Measurements from ENCODE around the gene MERTK. TPM values are rescaled to one million over a fixed set of nuclear protein-coding genes. Genes with fewer than 3 reads are reported as not detected.

MERTK gene
- total and polyA plus RNA-seq, 2 of the 8 experiments (the other 6 are each of a cell fraction or from before 2014, with no cell fraction given) = 6.5 to 7.0 TPM

DNA sequence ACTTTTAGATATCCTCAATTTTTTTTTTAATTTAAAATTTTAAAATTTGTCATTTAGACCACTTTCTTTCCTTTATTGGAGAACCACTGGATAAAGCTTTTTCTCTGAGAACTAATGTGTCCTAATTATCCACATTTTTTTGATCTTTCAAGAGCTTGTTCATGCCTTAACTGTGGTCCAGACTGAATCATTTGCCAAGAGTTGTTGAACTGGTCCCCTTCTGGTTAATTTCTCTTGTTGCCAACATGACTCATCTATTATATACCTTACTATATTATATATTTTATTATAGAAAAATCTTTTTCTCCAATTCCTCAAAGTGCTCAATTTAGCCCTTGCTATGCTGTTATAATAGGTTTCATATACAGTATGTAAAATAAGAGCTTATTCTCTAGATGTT lies 103.5 kb downstream of the MERTK start:
- no peak overlapping the region for H2BK20ac ChIP-seq (ENCODE audit: low read length)
- H2BK12ac ChIP-seq (ENCODE audit: low read depth, low read length) = no peak overlapping the region
- no peaks in the 10 kb centered on the region for H3K79me1 ChIP-seq (ENCODE audit: low read depth, low read length)
- ChIA-PET CTCF (ENCODE audit: partially characterized antibody) (interaction anchor here (0.7 to 1.9 kb wide), 2 partner anchors 11 to 478 kb away, joined by 3 to 7 read pairs; no protein-coding TSS in a partner anchor), POLR2A (ENCODE audit: partially characterized antibody) (no interaction called here)
- H4K8ac ChIP-seq (ENCODE audit: extremely low read depth, insufficient read depth, low read length) = no peak overlapping the region
- peaks cover 0 to 3% (median 0%) of the 10 kb centered on the region in 4 experiments; a peak in 1 of 8 replicates for H3K36me3 ChIP-seq (ENCODE audit: control insufficient read depth in 2 of 4, insufficient read depth in 4 of 4, low read length in 3 of 4)
- no peak overlapping the region for H2BK5ac ChIP-seq (ENCODE audit: low read depth, low read length)
- H4K5ac ChIP-seq (ENCODE audit: insufficient read length, low read depth, low read length) = no peak overlapping the region
- no peaks in the 10 kb centered on the region for H3K79me2 ChIP-seq (ENCODE audit: control insufficient read depth in 1 of 2, insufficient read depth in 2 of 2, low read length in 2 of 2)
- no peak overlapping the region for H2AK5ac ChIP-seq (ENCODE audit: low read depth, low read length)
- H4K91ac ChIP-seq (replicated peaks; ENCODE audit: insufficient read length, low read length) = no peak overlapping the region
- no peak overlapping the region for H2AFZ ChIP-seq (ENCODE audit: low read length)
- no peak overlapping the region for H3K14ac ChIP-seq (ENCODE audit: insufficient read length)
- FAIRE-seq = no peak
- no peak overlapping the region for H3K18ac ChIP-seq (ENCODE audit: extremely low read depth, low read length)
- H3K4me3 ChIP-seq (ENCODE audit: extremely low read depth in 1 of 4, insufficient read depth in 2 of 4, low read depth in 3 of 4, low read length in 4 of 4) = no peak overlapping the region
- H3K27me3 ChIP-seq (replicated peaks in 1 of 4; ENCODE audit: control insufficient read depth in 3 of 4, extremely low read depth in 1 of 4, insufficient read depth in 3 of 4, low read length in 3 of 4) = no peaks in the 10 kb centered on the region; a peak in 1 of 7 replicates
- H3K23me2 ChIP-seq (ENCODE audit: low read depth, low read length) = no peaks in the 10 kb centered on the region
- no peaks in the 10 kb centered on the region for H3K4me1 ChIP-seq (replicated peaks in 1 of 4; ENCODE audit: control insufficient read depth in 3 of 4, insufficient read depth in 4 of 4, low read length in 3 of 4)
- H3K9ac ChIP-seq (replicated peaks in 1 of 4; ENCODE audit: extremely low read depth in 1 of 4, low read depth in 3 of 4, low read length in 3 of 4) = no peak overlapping the region
- H2BK120ac ChIP-seq (replicated peaks; ENCODE audit: low read depth, low read length) = no peak overlapping the region
- no peak overlapping the region for H2BK15ac ChIP-seq (ENCODE audit: low read length)
- H3K56ac ChIP-seq (replicated peaks; ENCODE audit: insufficient read length, low read depth, low read length) = no peak overlapping the region
- no peaks in the 10 kb centered on the region for H3K9me3 ChIP-seq (ENCODE audit: insufficient read depth in 2 of 2, low read depth in 1 of 2, low read length in 1 of 2)
- H3K23ac ChIP-seq (ENCODE audit: insufficient read length) = no peak overlapping the region
- H4K20me1 ChIP-seq (replicated peaks in 1 of 2; ENCODE audit: control insufficient read depth in 1 of 2, insufficient read depth in 2 of 2, low read length in 2 of 2) = no peaks in the 10 kb centered on the region
- no peak overlapping the region for H3K4ac ChIP-seq (replicated peaks; ENCODE audit: insufficient read length, low read depth, low read length)
- DNase-seq (ENCODE audit: low read depth in 1 of 2, low spot score in 2 of 2) = no peak
- H3K4me2 ChIP-seq (ENCODE audit: insufficient read depth in 1 of 2, low read depth in 2 of 2, low read length in 2 of 2) = no peak overlapping the region
- no peak overlapping the region for H3K27ac ChIP-seq (ENCODE audit: low read depth, low read length)
- TF ChIP-seq, protein P1, sequence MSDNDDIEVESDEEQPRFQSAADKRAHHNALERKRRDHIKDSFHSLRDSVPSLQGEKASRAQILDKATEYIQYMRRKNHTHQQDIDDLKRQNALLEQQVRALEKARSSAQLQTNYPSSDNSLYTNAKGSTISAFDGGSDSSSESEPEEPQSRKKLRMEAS (IDR thresholded peaks at IDR 0.05) = no peak
- TF ChIP-seq SP1 (IDR thresholded peaks at IDR 0.05; ENCODE audit: low read depth, low read length) = no peak
- TF ChIP-seq KDM4A (IDR thresholded peaks at IDR 0.05; ENCODE audit: low read depth, low read length, severe bottlenecking) = no peak
- no peak for TF ChIP-seq ZNF274 (IDR thresholded peaks at IDR 0.05; ENCODE audit: borderline replicate concordance, extremely low read depth, low read length)
- TF ChIP-seq ATF3 (IDR thresholded peaks at IDR 0.05; ENCODE audit: insufficient read depth, low read depth, low read length) = no peak
- no peak for TF ChIP-seq CHD2 (IDR thresholded peaks at IDR 0.05; ENCODE audit: low read length)
- no peak for TF ChIP-seq CREB1 (IDR thresholded peaks at IDR 0.05)
- TF ChIP-seq TCF12 (IDR thresholded peaks at IDR 0.05; ENCODE audit: low read depth, low read length) = no peak
- no peak for TF ChIP-seq RXRA (IDR thresholded peaks at IDR 0.05; ENCODE audit: insufficient read depth, low read depth, low read length)
- no peak for TF ChIP-seq TAF7 (optimal IDR thresholded peaks at IDR 0.05; ENCODE audit: borderline replicate concordance, low read depth, low read length)
- no peak for TF ChIP-seq GABPA (IDR thresholded peaks at IDR 0.05; ENCODE audit: borderline replicate concordance, insufficient read depth, low read length)
- TF ChIP-seq E2F6 (IDR thresholded peaks at IDR 0.05) = no peak
- no peak for TF ChIP-seq EP300 (IDR thresholded peaks at IDR 0.05; ENCODE audit: borderline replicate concordance in 1 of 2, low read depth in 2 of 2, low read length in 2 of 2)

All from H1 (cell line).